Measurements from ENCODE around the gene CBFA2T3. TPM values are rescaled to one million over a fixed set of nuclear protein-coding genes. Genes with fewer than 3 reads are reported as not detected.
"Not testable (repeated sequence)": the region's sequence is repeated elsewhere in the genome, so short reads cannot be mapped to it uniquely, and the experiment has no call there.

CBFA2T3 gene
- polyA plus RNA-seq, 1 experiment: not detected

DNA sequence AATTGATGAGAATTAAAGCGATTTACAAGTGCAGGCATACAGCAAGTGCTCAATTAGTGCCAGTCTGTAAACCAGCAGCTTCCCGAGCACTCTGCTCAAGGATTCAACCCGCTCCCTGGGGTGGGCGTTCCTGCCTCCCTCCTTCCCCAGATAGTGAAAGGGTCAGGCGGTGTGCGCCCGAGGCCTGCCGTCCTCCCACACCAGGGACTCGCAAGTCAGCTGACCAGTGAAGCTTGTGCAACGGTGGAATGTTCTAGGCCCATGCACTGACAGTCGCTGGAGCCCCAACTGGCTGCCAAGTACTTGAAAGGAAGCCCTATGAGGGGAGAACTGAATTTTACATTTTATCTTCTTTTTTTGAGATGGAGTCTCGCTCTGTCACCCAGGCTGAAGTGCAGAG lies 57.1 kb downstream of the CBFA2T3 start:
- DNase-seq (ENCODE audit: low read depth): no peak
- TF ChIP-seq, protein P1, sequence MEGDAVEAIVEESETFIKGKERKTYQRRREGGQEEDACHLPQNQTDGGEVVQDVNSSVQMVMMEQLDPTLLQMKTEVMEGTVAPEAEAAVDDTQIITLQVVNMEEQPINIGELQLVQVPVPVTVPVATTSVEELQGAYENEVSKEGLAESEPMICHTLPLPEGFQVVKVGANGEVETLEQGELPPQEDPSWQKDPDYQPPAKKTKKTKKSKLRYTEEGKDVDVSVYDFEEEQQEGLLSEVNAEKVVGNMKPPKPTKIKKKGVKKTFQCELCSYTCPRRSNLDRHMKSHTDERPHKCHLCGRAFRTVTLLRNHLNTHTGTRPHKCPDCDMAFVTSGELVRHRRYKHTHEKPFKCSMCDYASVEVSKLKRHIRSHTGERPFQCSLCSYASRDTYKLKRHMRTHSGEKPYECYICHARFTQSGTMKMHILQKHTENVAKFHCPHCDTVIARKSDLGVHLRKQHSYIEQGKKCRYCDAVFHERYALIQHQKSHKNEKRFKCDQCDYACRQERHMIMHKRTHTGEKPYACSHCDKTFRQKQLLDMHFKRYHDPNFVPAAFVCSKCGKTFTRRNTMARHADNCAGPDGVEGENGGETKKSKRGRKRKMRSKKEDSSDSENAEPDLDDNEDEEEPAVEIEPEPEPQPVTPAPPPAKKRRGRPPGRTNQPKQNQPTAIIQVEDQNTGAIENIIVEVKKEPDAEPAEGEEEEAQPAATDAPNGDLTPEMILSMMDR (IDR thresholded peaks at IDR 0.05; ENCODE audit: insufficient read depth, low read depth, low read length): no peak
- ChIA-PET POLR2A (no interaction called here), CTCF (no interaction called here)
- Histone ChIP-seq H3K4me3 (ENCODE audit: low read depth, low read length) (no peak overlapping the region), H3K36me3 (ENCODE audit: control insufficient read depth, insufficient read depth, low read length) (no peaks in the 10 kb centered on the region), H3K27me3 (ENCODE audit: control insufficient read depth, insufficient read depth, low read length) (no peaks in the 10 kb centered on the region; the same call in 1 of the 2 replicates)

DNA sequence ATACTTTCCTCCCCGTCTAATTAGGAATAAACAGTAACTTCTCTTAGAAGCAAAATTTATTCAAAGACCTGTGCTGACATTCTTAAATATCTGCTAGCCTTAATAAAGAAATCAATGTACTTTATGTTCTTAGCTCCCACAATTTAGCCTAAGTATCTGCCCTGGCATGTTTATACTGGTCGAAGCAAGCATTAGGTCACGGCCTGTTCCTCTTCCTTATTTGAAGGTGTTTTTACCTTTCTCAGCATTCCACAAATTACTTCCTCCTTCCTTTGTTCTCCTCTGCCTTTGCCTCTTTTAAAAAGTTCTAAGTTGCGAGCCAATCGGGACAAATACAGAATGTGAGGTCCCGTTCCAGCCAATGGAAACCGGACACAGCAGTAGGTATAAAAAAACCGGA lies 58.1 kb downstream of the CBFA2T3 start:
- H3K4me3 ChIP-seq (ENCODE audit: low read depth, low read length); H3K27me3 ChIP-seq (ENCODE audit: control insufficient read depth, insufficient read depth, low read length); H3K36me3 ChIP-seq (ENCODE audit: control insufficient read depth, insufficient read depth, low read length); CTCF ChIA-PET; POLR2A ChIA-PET; DNase-seq (ENCODE audit: low read depth): not testable (repeated sequence)

DNA sequence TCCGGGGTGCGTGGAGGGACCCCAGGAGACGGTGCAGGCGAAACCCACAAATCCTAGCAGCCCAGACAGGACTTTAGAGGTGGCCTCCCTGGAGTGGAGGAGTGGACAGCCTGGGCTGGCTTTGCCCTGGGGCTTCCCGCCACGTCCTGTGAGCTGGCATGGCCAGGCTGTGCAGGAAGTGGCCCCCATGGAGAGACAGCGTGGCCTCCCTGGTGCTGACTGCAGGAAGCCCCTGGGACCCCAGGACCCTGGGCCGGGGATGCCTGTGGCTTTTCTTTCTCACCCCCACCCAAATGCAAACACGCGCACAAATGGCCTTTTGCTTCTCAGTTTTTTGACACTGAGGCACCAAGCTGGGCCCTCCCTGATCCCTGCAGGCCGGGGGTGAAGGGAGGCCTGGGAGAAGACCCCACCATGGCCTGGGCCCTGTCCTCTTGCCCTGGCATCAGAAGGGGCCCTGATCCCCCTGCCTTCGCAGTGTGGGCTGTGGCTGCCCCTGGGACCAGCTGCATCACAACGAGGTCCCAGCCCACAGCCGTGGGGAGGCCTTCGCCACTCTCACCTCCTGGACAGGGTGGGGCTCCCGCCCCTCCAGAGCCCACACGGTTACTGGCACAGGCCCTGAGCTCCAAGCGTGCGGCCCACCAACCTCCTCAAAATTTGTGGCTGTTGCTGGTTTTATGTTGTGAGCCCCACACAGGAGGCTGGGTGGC lies 58.9 kb downstream of the CBFA2T3 start:
- ChIA-PET POLR2A (no interaction called here), CTCF (no interaction called here)
- Histone ChIP-seq H3K4me3 (ENCODE audit: low read depth, low read length) (no peak overlapping the region), H3K27me3 (ENCODE audit: control insufficient read depth, insufficient read depth, low read length) (no peaks in the 10 kb centered on the region; the same call in 1 of the 2 replicates), H3K36me3 (ENCODE audit: control insufficient read depth, insufficient read depth, low read length) (no peaks in the 10 kb centered on the region)
- TF ChIP-seq, protein P1 (IDR thresholded peaks at IDR 0.05; ENCODE audit: insufficient read depth, low read depth, low read length): no peak
- no peak for DNase-seq (ENCODE audit: low read depth)

DNA sequence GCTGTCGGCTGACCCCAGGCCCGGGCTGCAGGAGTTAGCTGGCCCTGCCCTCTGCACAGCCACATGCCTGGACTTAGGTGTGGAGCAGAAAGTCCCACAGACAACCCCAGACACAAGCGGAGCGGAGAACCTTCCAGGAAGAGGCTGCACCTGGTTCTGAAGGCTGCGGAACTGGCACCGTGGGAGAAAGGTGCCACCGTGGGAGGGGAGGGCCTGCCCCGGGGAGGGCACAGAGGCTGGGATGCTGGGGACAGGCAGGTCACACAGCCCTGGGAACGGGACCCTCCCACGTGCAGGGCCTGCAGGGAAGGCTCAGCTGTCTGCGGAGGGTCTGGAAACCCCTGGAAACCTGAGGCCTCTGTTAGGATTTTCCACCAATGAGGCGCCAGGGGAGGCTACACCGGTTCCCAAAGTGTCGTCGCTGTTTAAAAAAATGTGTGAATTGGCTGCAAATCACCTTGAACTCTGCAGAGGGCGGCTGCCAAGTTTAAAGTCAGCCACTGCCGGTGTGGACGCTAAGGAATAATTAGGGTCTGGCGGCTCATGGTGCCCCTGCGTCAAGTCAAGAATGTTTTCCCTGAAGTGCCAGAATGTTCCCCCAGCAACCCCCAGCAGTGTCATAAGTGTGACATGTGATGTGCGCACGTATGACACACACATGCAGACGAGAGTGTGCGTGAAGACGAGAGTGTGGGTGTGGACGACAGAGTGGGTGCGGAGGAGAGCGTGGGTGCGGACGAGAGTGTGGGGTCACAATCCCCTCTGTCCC lies 59.7 kb downstream of the CBFA2T3 start:
- Histone ChIP-seq H3K36me3 (ENCODE audit: control insufficient read depth, insufficient read depth, low read length) (no peaks in the 10 kb centered on the region), H3K4me3 (ENCODE audit: low read depth, low read length) (no peak overlapping the region), H3K27me3 (ENCODE audit: control insufficient read depth, insufficient read depth, low read length) (no peaks in the 10 kb centered on the region; the same call in 1 of the 2 replicates)
- ChIA-PET CTCF (no interaction called here), POLR2A (no interaction called here)
- TF ChIP-seq, protein P1 (IDR thresholded peaks at IDR 0.05; ENCODE audit: insufficient read depth, low read depth, low read length): no peak
- no peak for DNase-seq (ENCODE audit: low read depth)

DNA sequence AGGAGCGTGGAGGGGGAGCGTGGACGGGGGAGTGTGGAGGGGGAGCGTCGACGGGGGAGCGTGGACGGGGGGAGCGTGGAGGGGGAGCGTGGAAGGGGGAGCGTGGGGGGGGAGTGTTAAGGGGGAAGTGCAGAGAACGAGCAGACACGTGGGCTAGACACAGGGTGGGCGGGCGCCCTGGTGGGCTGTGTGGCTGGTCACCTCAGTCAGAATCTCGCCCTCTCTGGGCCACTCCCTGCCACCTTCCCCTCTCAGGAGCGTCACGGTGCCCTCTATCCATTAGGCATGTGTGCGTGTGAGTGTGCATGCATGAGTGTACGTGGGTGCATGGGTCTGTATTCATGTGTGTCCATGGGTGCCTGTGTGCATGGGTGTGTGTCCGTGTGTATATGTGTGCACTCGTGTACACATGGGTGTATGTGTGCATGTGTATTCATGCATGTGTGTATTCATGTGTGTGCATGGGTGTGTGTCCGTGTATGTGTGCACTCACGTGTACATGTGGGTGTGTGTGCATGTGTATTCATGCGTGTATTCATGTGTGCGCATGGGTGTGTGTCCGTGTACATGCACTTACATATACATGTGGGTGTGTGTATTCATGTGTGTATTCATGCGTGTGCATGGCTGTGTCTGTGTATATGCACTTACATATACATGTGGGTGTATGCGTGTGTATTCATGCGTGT lies 61.2 kb downstream of the CBFA2T3 start:
- ChIA-PET CTCF (interaction anchor here (0.8 kb wide), 1 partner anchor 15 kb away, joined by 3 read pairs; no protein-coding TSS in a partner anchor), POLR2A (no interaction called here)
- DNase-seq (ENCODE audit: low read depth): no peak

More for the DNA sequence above, 61.2 kb downstream of the CBFA2T3 start:
- no peaks in the 10 kb centered on the region; the same call in 1 of the 2 replicates for H3K27me3 ChIP-seq (ENCODE audit: control insufficient read depth, insufficient read depth, low read length)
- no peak overlapping the region for H3K4me3 ChIP-seq (ENCODE audit: low read depth, low read length)
- no peaks in the 10 kb centered on the region for H3K36me3 ChIP-seq (ENCODE audit: control insufficient read depth, insufficient read depth, low read length)
- TF ChIP-seq, protein P1 (IDR thresholded peaks at IDR 0.05; ENCODE audit: insufficient read depth, low read depth, low read length): no peak

All from BJ (cell line).